ENCODE measurements around the gene LOC128125822.

GRCh38 chr6:63546697-63547096 is 25.6 kb upstream of the LOC128125822 start:
- TF ChIP-seq CTCF (conservative IDR thresholded peaks at IDR 0.05 in 1 of 2, IDR thresholded peaks at IDR 0.05 in 1 of 2; ENCODE audit: extremely low read depth in 1 of 2, insufficient read depth in 1 of 2, low read depth in 1 of 2, low read length in 2 of 2): no peak
- TF ChIP-seq EZH2 (IDR thresholded peaks at IDR 0.05; ENCODE audit: borderline replicate concordance, low read length): no peak

Data from mammary epithelial cell (primary cell).